ENCODE data around the gene LYPD8. TPM values are rescaled to one million over a fixed set of nuclear protein-coding genes. Genes with fewer than 3 reads are reported as not detected.

The LYPD8 gene
- total and polyA plus RNA-seq, 2 of the 8 experiments (the other 6 are each of a cell fraction or from before 2014, with no cell fraction given) = not detected

- no peak overlapping the region for H3K9ac ChIP-seq (replicated peaks in 1 of 4; ENCODE audit: extremely low read depth in 1 of 4, low read depth in 3 of 4, low read length in 3 of 4)
- ChIA-PET CTCF (ENCODE audit: partially characterized antibody) (no interaction called here), POLR2A (ENCODE audit: partially characterized antibody) (no interaction called here)
- H3K27ac ChIP-seq (ENCODE audit: low read depth, low read length) = no peak overlapping the region
- no peaks in the 10 kb centered on the region for H3K79me2 ChIP-seq (ENCODE audit: control insufficient read depth in 1 of 2, insufficient read depth in 2 of 2, low read length in 2 of 2)
- H4K20me1 ChIP-seq (replicated peaks in 1 of 2; ENCODE audit: control insufficient read depth in 1 of 2, insufficient read depth in 2 of 2, low read length in 2 of 2) = no peaks in the 10 kb centered on the region
- no peak overlapping the region for H2BK20ac ChIP-seq (ENCODE audit: low read length)
- no peak overlapping the region for H2AK5ac ChIP-seq (ENCODE audit: low read depth, low read length)
- H4K91ac ChIP-seq (replicated peaks; ENCODE audit: insufficient read length, low read length) = no peak overlapping the region
- H3K18ac ChIP-seq (ENCODE audit: extremely low read depth, low read length) = no peak overlapping the region
- no peaks in the 10 kb centered on the region for H3K27me3 ChIP-seq (replicated peaks in 1 of 4; ENCODE audit: control insufficient read depth in 3 of 4, extremely low read depth in 1 of 4, insufficient read depth in 3 of 4, low read length in 3 of 4)
- peaks cover 77 to 90% of the 10 kb centered on the region in 2 experiments for H3K9me3 ChIP-seq (ENCODE audit: insufficient read depth in 2 of 2, low read depth in 1 of 2, low read length in 1 of 2)
- H3K56ac ChIP-seq (replicated peaks; ENCODE audit: insufficient read length, low read depth, low read length) = no peak overlapping the region
- TF ChIP-seq MAFK (IDR thresholded peaks at IDR 0.05; ENCODE audit: low read depth, low read length) (no peak), BRCA1 (IDR thresholded peaks at IDR 0.05; ENCODE audit: low read depth, low read length) (no peak)
- no peaks in the 10 kb centered on the region for H3K36me3 ChIP-seq (ENCODE audit: control insufficient read depth in 2 of 4, insufficient read depth in 4 of 4, low read length in 3 of 4)
- no peaks in the 10 kb centered on the region for H3K4me1 ChIP-seq (replicated peaks in 1 of 4; ENCODE audit: control insufficient read depth in 3 of 4, insufficient read depth in 4 of 4, low read length in 3 of 4)
- no peak for FAIRE-seq
- H4K5ac ChIP-seq (ENCODE audit: insufficient read length, low read depth, low read length) = no peak overlapping the region
- H3K14ac ChIP-seq (ENCODE audit: insufficient read length) = no peak overlapping the region
- DNase-seq (ENCODE audit: low read depth in 1 of 2, low spot score in 2 of 2) = no peak
- WGBS, 2 experiments (ENCODE audit: extremely low coverage in 1 of 2, insufficient coverage in 1 of 2, insufficient read length in 1 of 2, insufficient replicate concordance in 2 of 2, low coverage in 1 of 2, low lambda C conversion rate in 2 of 2, missing lambda C conversion rate in 1 of 2) = 64% methylated on average over 3 of the region's 3 CpGs; no CpG with 5 or more reads in 1 of the 2 experiments
- no peak overlapping the region for H2BK15ac ChIP-seq (ENCODE audit: low read length)
- H3K23me2 ChIP-seq (ENCODE audit: low read depth, low read length) = no peaks in the 10 kb centered on the region
- H2BK12ac ChIP-seq (ENCODE audit: low read depth, low read length) = no peak overlapping the region
- H2AFZ ChIP-seq (ENCODE audit: low read length) = no peak overlapping the region
- no peak overlapping the region for H3K23ac ChIP-seq (ENCODE audit: insufficient read length)
- no peak overlapping the region for H2BK5ac ChIP-seq (ENCODE audit: low read depth, low read length)
- no peaks in the 10 kb centered on the region for H3K79me1 ChIP-seq (ENCODE audit: low read depth, low read length)
- no peak overlapping the region for H3K4me3 ChIP-seq (ENCODE audit: extremely low read depth in 1 of 4, insufficient read depth in 2 of 4, low read depth in 3 of 4, low read length in 4 of 4)
- H3K4me2 ChIP-seq (ENCODE audit: insufficient read depth in 1 of 2, low read depth in 2 of 2, low read length in 2 of 2) = no peak overlapping the region
- no peak overlapping the region for H4K8ac ChIP-seq (ENCODE audit: extremely low read depth, insufficient read depth, low read length)
- H2BK120ac ChIP-seq (replicated peaks; ENCODE audit: low read depth, low read length) = no peak overlapping the region
- H3K4ac ChIP-seq (replicated peaks; ENCODE audit: insufficient read length, low read depth, low read length) = no peak overlapping the region
These were observed 27.8 kb upstream of the LYPD8 start for GRCh38 chr1:248783367-248783766.

Measured in H1 (cell line).